ENCODE results near the gene PTCH1.

GRCh38 chr9:95522871-95523370 is 6.2 kb upstream of the PTCH1 start:
- TF ChIP-seq EGR1 (IDR thresholded peaks at IDR 0.05; ENCODE audit: low read depth in 2 of 2) (no peak), CTCF (IDR thresholded peaks at IDR 0.05; ENCODE audit: low read depth, low read length, missing input control) (no peak), TAF1 (conservative IDR thresholded peaks at IDR 0.05) (no peak), MAX (IDR thresholded peaks at IDR 0.05) (no peak), NR2F2 (IDR thresholded peaks at IDR 0.05) (no peak), REST (IDR thresholded peaks at IDR 0.05) (no peak), YY1 (IDR thresholded peaks at IDR 0.05) (no peak), ZBTB33 (IDR thresholded peaks at IDR 0.05) (no peak), GABPA (IDR thresholded peaks at IDR 0.05 in 1 of 2, conservative IDR thresholded peaks at IDR 0.05 in 1 of 2) (no peak), JUND (IDR thresholded peaks at IDR 0.05) (no peak)
